PFSK-1 (cell line): ENCODE results near the gene CCDC106.

Experiments used
- FOXP2 ChIP-seq: optimal IDR thresholded peaks from 2 replicates; pipeline ENCODE3; 2011; ENCODE audit warnings: borderline replicate concordance, control low read depth, inconsistent platforms; ENCODE audit not compliant: insufficient read depth; ENCODE audit errors: extremely low read length, extremely low read depth
- POLR2AphosphoS5 ChIP-seq: IDR thresholded peaks from 2 replicates; pipeline ENCODE4 v1.6.1; 2012; ENCODE audit warnings: low read depth, mild to moderate bottlenecking, control low read depth, low read length, moderate library complexity
- REST ChIP-seq, 2 experiments: IDR thresholded peaks; 2 replicates each; pipeline versions ENCODE4 v1.6.1 to v1.8.0; 2011 to 2012; ENCODE audit warnings: low read depth in 2 of 2, low read length in 2 of 2, control low read depth in 1 of 2, inconsistent platforms in 1 of 2, mild to moderate bottlenecking in 1 of 2, moderate library complexity in 1 of 2; ENCODE audit not compliant: insufficient read depth in 1 of 2
- SIN3A ChIP-seq: IDR thresholded peaks from 2 replicates; pipeline ENCODE4 v1.6.1; 2012; ENCODE audit warnings: mild to moderate bottlenecking, low read length, moderate library complexity, borderline replicate concordance; ENCODE audit not compliant: insufficient read depth
- TAF1 ChIP-seq: IDR thresholded peaks from 2 replicates; pipeline ENCODE4 v1.6.1; 2012; ENCODE audit warnings: low read length, control low read depth, borderline replicate concordance; ENCODE audit not compliant: insufficient read depth

CCDC106 gene

GRCh38 chr19:55635334-55635717 lies 12.7 kb upstream of the CCDC106 start:
- no peak for TF ChIP-seq FOXP2
- no peak for TF ChIP-seq SIN3A
- no peak for TF ChIP-seq REST (IDR thresholded peaks at IDR 0.05; ENCODE audit: insufficient read depth in 1 of 2, low read depth in 2 of 2, low read length in 2 of 2)
- TF ChIP-seq POLR2AphosphoS5 = no peak
- TF ChIP-seq TAF1 = no peak

DNA sequence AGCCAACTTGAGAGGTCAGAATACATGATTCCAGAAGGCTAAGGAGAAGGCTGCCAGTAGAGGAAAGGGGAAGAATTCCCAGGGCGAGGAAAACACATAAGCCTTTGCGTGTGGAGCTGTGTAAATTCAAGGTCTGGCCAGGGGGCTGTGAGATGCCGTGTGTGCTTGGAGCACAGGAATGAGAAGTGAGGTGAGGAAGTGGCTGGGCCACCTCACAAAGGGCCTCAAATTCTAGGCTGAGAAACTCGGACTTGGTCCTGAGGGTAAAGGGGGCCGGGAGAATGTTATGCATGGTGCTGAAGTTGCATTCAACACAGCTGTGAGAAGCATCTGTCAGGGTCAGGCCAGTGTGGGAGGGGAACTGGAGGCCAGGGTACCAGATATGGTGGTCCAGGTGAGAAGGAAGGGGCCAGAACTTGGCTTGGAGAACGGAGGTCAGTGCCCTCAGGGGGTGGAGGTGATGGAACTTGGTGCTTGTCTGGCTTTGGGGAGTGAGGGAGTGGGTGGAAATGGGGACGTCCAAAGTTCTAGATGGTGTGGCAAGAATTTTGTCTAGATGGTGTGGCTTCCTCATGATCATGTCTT lies 12.1 kb upstream of the CCDC106 start:
- no peak for TF ChIP-seq REST (IDR thresholded peaks at IDR 0.05; ENCODE audit: insufficient read depth in 1 of 2, low read depth in 2 of 2, low read length in 2 of 2)
- TF ChIP-seq FOXP2 = no peak
- no peak; the same call in 1 of the 2 replicates for TF ChIP-seq POLR2AphosphoS5
- TF ChIP-seq SIN3A = no peak
- no peak for TF ChIP-seq TAF1

GRCh38 chr19:55636723-55637122 lies 11.3 kb upstream of the CCDC106 start:
- no peak for TF ChIP-seq TAF1
- no peak for TF ChIP-seq POLR2AphosphoS5
- no peak for TF ChIP-seq SIN3A
- TF ChIP-seq REST (IDR thresholded peaks at IDR 0.05; ENCODE audit: insufficient read depth in 1 of 2, low read depth in 2 of 2, low read length in 2 of 2) = no peak
- TF ChIP-seq FOXP2 = no peak

DNA sequence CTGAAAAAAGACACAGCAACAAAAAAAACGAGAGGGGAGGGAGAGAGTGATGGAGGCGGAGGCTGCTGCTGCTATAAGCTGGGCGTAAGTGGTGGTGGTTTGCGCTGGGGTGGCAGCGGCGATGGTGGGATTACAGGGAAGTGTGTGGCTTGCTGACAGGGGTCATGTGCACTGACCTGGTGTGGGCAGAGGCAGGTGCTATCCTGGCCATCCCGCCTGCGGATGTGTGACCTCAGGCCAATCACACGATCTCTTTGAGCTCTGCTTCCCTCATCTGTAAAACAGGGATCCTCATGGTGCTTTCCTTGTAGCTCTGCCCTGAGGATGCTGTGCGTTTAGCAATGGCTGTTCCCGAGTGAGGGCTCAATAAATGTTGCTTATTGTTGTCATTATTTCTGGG lies 10.5 kb upstream of the CCDC106 start:
- TF ChIP-seq TAF1 = no peak
- no peak for TF ChIP-seq REST (IDR thresholded peaks at IDR 0.05; ENCODE audit: insufficient read depth in 1 of 2, low read depth in 2 of 2, low read length in 2 of 2)
- TF ChIP-seq POLR2AphosphoS5 = no peak

- TF ChIP-seq REST (IDR thresholded peaks at IDR 0.05; ENCODE audit: insufficient read depth in 1 of 2, low read depth in 2 of 2, low read length in 2 of 2) (no peak), FOXP2 (no peak), SIN3A (no peak), POLR2AphosphoS5 (no peak), TAF1 (no peak)
These were observed 9.1 kb upstream of the CCDC106 start for GRCh38 chr19:55638864-55639359.
